GM21825 (cell line): ENCODE results near the gene SERINC5.
"Not testable (repeated sequence)": the region's sequence is repeated elsewhere in the genome, so short reads cannot be mapped to it uniquely, and the experiment has no call there.

Experiments used
- ATAC-seq: cut with Tn5 transposase; IDR thresholded peaks from one replicate; pipeline ENCODE4 v1.9.1; 2021; ENCODE audit warnings: mild to moderate bottlenecking, moderate library complexity; ENCODE audit not compliant: unreplicated experiment

SERINC5 gene

GRCh38 chr5:80204808-80205614 lies 50.8 kb downstream of the SERINC5 start:
- no peak for ATAC-seq

- not testable (repeated sequence) for ATAC-seq
These were observed 54.1 kb downstream of the SERINC5 start for GRCh38 chr5:80201763-80202162.

DNA sequence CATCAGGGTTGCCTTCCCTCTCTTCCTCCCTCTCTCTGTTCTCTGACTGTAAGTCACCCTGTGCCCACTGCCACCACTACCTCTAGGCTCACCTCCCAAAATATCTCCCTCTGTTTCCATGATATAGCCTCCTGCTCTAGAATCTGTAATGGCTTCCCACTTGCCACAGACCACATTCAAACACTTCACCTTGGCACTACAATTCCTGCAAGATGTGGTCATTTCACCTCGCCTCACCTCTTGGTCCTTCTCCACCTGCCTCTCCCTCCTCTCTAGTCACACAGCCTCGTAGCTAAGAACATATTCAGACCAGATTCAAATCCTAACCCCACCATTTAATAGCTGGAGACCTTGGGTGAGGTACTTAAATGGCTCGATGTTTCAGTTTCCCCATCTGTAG lies 56.9 kb downstream of the SERINC5 start:
- ATAC-seq = no peak

GRCh38 chr5:80198399-80198798 lies 57.4 kb downstream of the SERINC5 start:
- no peak for ATAC-seq

DNA sequence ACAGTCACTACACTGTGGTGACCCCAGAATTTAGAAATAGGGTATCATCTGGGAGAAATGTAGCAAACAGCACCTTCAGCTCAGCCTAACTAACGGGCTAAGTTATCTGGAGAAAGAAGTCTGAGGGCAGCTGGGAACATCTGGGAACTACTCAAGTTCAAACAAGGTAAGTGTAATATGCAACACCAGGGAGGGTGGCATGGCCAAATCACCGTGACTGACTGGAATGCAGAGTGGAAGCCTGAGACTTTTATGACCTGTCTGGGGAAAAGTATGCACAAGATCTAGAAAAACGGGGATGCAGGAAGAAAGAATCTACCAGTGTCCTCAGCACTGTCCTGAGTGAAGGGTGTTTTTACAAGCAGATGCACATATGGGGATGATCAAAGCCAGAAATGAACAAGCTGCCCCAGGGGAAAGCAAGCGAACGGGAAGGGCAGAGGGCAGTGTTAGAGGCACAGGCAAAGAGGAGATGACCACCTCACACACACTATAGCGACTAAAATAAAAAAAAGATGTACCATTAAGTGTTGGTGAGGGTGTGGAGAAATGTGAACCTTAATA lies 59.9 kb downstream of the SERINC5 start:
- no peak for ATAC-seq

DNA sequence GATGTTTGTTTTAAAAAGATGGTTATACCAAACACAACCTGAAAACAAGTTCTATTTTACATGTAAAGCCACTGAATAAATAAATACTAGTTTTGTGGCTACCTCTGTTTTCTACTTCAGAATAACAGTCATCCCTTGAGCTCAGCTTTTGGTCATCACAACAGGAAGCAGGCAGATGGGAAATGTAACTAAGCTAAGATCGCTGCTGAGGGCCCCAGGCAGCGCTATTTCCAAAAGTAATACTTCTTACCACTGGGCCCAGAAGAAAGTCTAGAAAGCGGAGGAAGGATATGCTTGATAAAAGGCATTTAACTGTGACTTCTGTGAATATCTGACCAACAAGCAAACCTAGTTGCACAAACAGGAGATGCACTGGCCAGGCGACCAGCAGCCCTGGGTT lies 61.4 kb downstream of the SERINC5 start:
- ATAC-seq = no peak

GRCh38 chr5:80193401-80193800 lies 62.4 kb downstream of the SERINC5 start:
- no peak for ATAC-seq

- no peak for ATAC-seq
These were observed 63.2 kb downstream of the SERINC5 start for GRCh38 chr5:80192507-80193241.

GRCh38 chr5:80191991-80192398 lies 63.9 kb downstream of the SERINC5 start:
- ATAC-seq = no peak

DNA sequence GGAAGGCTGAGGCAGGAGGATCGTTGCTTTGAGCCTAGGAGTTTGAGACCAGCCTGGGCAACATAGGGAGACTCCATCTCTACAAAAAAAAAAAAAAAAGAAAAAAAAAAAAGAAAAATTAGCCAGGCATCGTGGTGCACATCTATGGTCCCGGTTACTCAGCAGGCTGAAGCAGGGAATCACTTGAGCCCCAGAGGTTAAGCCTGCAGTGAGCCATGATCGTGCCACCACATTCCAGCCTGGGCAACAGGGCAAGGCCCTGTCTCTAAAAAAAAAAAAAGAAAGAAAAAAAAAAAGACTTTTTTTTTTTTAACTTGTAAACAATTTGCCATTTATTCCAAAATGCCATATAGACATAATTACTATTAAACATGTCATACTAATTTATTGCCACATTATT lies 64.5 kb downstream of the SERINC5 start:
- no peak for ATAC-seq

DNA sequence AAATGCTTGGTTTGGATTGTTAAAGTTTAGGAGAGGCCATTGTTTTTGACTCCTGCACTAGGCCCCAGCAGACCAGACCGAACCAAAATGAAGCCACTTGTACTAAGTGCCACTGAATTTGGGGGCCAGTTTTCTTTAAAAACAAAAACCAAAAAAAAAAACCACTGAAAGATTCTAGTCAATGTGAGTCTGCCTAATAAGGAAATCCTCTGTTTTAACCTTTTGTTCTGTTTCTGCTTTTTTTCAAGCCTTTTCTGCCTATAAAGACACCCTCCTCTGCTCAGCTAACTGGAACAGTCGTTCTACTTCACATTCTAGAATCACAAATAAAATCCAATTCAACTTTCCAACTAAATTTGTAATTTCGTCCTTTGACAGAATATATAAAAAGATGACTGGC lies 64.9 kb downstream of the SERINC5 start:
- ATAC-seq = no peak

GRCh38 chr5:80189701-80190100 lies 66.1 kb downstream of the SERINC5 start:
- ATAC-seq = no peak

DNA sequence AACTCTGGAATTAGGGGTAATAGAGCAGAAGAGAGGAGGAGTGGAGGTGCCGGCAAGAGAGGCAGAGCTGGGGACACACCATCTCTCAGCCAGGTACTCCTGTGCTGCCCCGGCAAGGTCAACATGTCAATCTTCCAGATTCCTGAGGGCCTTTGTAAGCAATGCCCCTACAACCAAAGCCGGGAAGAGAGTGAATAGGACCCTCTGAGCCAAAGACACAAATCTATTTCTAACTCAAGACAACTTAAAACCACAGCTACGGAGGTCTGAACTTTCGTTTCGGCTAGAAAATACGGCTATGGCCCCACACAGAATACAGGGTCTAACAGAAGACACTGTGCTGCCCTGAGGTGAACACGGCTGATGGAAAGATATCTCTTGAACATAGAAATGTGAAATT lies 66.6 kb downstream of the SERINC5 start:
- no peak for ATAC-seq

DNA sequence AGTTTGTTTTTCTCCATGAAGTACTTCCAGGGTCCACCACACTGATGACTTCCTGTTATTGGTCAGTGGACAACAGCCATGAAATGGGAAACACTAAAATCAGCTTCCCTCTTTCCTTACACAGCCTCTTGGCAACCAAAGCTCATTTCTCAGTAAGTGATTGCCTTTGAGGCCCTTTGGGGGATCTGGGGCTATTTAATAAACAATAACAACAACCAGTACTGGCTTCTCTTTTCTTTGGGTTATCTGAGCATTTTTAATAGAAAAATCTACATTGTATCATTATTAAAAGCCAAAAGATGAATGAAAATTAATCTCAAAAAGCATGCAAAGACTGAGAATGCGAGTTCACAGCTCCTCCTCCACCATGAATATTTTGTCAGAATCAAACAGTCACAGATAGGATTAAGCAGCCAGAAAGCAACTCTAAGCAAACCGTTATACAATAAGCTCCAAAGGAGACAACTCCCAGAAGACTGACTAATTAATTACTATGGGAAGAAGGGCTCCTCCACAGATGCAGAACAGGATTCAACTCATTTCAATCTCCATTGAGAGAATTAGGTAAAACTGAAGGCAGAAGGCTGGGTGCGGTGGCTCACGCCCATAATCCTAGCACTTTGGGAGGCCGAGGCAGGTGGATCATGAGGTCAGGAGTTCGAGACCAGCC lies 68.3 kb downstream of the SERINC5 start:
- ATAC-seq = no peak

DNA sequence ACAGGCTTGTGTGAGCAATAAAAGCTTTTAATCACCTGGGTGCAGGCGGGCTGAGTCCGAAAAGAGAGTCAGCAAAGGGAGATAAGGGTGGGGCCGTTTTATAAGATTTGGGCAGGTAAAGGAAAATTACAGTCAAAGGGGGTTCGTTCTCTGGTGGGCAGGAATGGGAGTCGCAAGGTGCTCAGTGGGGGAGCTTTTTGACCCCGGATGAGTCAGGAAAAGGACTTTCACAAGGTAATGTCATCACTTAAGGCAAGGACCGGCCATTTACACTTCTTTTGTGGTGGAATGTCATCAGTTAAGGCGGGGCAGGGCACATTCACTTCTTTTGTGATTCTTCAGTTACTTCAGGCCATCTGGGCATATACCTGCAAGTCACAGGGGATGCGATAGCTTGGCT lies 70.3 kb downstream of the SERINC5 start:
- ATAC-seq = not testable (repeated sequence)

GRCh38 chr5:80185095-80185494 lies 70.8 kb downstream of the SERINC5 start:
- ATAC-seq = no peak

GRCh38 chr5:80184235-80185023 lies 71.4 kb downstream of the SERINC5 start:
- ATAC-seq = no peak

DNA sequence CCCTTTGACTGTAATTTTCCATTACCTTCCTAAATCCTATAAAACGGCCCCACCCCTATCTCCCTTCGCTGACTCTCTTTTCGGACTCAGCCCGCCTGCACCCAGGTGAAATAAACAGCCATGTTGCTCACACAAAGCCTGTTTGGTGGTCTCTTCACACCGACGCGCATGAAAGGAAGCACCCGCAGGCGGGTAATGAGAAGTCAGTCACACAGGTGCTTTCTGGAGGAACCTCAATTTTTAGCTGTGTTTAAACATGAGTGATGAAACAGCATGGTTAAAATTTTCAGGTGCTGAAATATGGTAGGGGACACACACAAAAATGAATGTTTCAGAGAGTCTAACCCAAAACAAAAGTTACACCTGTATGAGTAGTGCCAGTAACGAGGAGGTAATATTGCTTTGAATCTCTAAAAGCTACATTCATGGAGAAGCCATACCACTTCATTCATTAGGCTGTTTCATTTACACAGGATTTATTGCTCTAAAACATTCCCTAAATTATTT lies 72.1 kb downstream of the SERINC5 start:
- not testable (repeated sequence) for ATAC-seq

GRCh38 chr5:80182809-80183580 lies 72.9 kb downstream of the SERINC5 start:
- no peak for ATAC-seq
